ENCODE measurements around the gene LMX1B.
A peak's percentile ranks its signal among the peaks of the same experiment; 100 is the strongest.

DNA sequence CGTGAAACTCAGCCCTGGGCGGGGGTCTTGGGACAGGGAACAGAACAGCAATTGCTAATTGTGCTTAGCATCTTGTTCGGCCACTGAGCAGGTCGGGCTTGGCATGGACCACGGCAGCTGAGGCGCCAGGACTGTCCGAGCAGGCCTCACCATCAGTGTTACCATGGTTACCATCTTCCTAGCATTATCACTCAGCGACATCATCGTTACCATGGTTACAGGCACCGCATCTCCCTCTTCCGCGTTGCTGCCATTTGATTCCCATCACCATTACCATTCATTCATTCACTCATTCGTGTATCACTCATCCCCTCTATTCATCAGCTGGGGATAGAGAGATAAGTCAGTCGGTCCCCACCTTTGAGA is 110.1 kb downstream of the LMX1B start:
- TF ChIP-seq, protein P1, sequence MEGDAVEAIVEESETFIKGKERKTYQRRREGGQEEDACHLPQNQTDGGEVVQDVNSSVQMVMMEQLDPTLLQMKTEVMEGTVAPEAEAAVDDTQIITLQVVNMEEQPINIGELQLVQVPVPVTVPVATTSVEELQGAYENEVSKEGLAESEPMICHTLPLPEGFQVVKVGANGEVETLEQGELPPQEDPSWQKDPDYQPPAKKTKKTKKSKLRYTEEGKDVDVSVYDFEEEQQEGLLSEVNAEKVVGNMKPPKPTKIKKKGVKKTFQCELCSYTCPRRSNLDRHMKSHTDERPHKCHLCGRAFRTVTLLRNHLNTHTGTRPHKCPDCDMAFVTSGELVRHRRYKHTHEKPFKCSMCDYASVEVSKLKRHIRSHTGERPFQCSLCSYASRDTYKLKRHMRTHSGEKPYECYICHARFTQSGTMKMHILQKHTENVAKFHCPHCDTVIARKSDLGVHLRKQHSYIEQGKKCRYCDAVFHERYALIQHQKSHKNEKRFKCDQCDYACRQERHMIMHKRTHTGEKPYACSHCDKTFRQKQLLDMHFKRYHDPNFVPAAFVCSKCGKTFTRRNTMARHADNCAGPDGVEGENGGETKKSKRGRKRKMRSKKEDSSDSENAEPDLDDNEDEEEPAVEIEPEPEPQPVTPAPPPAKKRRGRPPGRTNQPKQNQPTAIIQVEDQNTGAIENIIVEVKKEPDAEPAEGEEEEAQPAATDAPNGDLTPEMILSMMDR (IDR thresholded peaks at IDR 0.05; ENCODE audit: extremely low read depth in 1 of 2, insufficient read depth in 1 of 2, low read depth in 1 of 2, low read length in 2 of 2), result no peak
- TF ChIP-seq POLR2A (IDR thresholded peaks at IDR 0.05; ENCODE audit: low read depth, low read length), result no peak
- peak; percentile 37 for TF ChIP-seq EZH2 (IDR thresholded peaks at IDR 0.05; ENCODE audit: borderline replicate concordance, low read depth, low read length, severe bottlenecking)
- no peak for TF ChIP-seq POLR2AphosphoS5 (IDR thresholded peaks at IDR 0.05; ENCODE audit: insufficient read depth, low read depth, low read length)
- no peak for TF ChIP-seq GATA2 (IDR thresholded peaks at IDR 0.05; ENCODE audit: insufficient read depth, insufficient read length, low read depth, low read length)
- TF ChIP-seq JUN (IDR thresholded peaks at IDR 0.05; ENCODE audit: borderline replicate concordance, insufficient read depth, insufficient read length, low read depth), result no peak
- TF ChIP-seq, protein P2, sequence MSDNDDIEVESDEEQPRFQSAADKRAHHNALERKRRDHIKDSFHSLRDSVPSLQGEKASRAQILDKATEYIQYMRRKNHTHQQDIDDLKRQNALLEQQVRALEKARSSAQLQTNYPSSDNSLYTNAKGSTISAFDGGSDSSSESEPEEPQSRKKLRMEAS (IDR thresholded peaks at IDR 0.05; ENCODE audit: insufficient read depth, insufficient read length), result no peak
- TF ChIP-seq MYC (IDR thresholded peaks at IDR 0.05; ENCODE audit: low read depth, low read length), result no peak
- TF ChIP-seq FOS (IDR thresholded peaks at IDR 0.05; ENCODE audit: borderline replicate concordance, insufficient read depth, low read length), result no peak

Data from endothelial cell of umbilical vein (primary cell).